Smooth muscle cell of the brain vasculature (primary cell): ENCODE results near the gene IL33.
"Not testable (repeated sequence)": the region's sequence is repeated elsewhere in the genome, so short reads cannot be mapped to it uniquely, and the experiment has no call there.

Source experiments
- DNase-seq: peaks from one replicate; pipeline ENCODE4 v3.0.0-alpha.2; 2012; ENCODE audit warnings: low read depth, low spot score

The IL33 gene

GRCh38 chr9:6215562-6215961, at the start of gene IL33:
Gene IL33 (plus strand): TSS chr9:6215807. CDS start chr9:6241695, 25,888 bp downstream.
- DNase-seq: no peak

GRCh38 chr9:6171667-6172066, 43.9 kb upstream of the IL33 start:
- DNase-seq: no peak

- no peak for DNase-seq
These were observed 41.7 kb upstream of the IL33 start for GRCh38 chr9:6173914-6174313.

- DNase-seq: not testable (repeated sequence)
These were observed 32.9 kb upstream of the IL33 start for GRCh38 chr9:6182549-6183226.

- no peak for DNase-seq
These were observed 32.4 kb upstream of the IL33 start for GRCh38 chr9:6183227-6183551.

GRCh38 chr9:6183627-6184026, 32.0 kb upstream of the IL33 start:
- no peak for DNase-seq

- no peak for DNase-seq
These were observed 30.6 kb upstream of the IL33 start for GRCh38 chr9:6184749-6185645.

GRCh38 chr9:6186691-6187090, 28.9 kb upstream of the IL33 start:
- DNase-seq: no peak

- DNase-seq: no peak
These were observed 28.3 kb upstream of the IL33 start for GRCh38 chr9:6187272-6187671.

GRCh38 chr9:6188466-6188865, 27.1 kb upstream of the IL33 start:
- DNase-seq: no peak

GRCh38 chr9:6188906-6189305, 26.7 kb upstream of the IL33 start:
- no peak for DNase-seq

GRCh38 chr9:6194934-6195333, 20.7 kb upstream of the IL33 start:
- DNase-seq: no peak

- no peak for DNase-seq
These were observed 19.8 kb upstream of the IL33 start for GRCh38 chr9:6195714-6196360.

- no peak for DNase-seq
These were observed 18.3 kb upstream of the IL33 start for GRCh38 chr9:6197330-6197729.

GRCh38 chr9:6198251-6198650, 17.4 kb upstream of the IL33 start:
- no peak for DNase-seq

- DNase-seq: no peak
These were observed 16.0 kb upstream of the IL33 start for GRCh38 chr9:6199596-6199995.

- DNase-seq: no peak
These were observed 14.8 kb upstream of the IL33 start for GRCh38 chr9:6200761-6201160.

- DNase-seq: no peak
These were observed 5.6 kb upstream of the IL33 start for GRCh38 chr9:6209966-6210365.

- DNase-seq: no peak
These were observed 2.8 kb upstream of the IL33 start for GRCh38 chr9:6212722-6213375.

GRCh38 chr9:6214434-6214833, 1.2 kb upstream of the IL33 start:
- no peak for DNase-seq

- DNase-seq: no peak
These were observed 704 bp upstream of the IL33 start for GRCh38 chr9:6214903-6215302.

- DNase-seq: no peak
These were observed 395 bp downstream of the IL33 start for GRCh38 chr9:6216002-6216401.
